Measurements from ENCODE around the gene RNF169. TPM values are rescaled to one million over a fixed set of nuclear protein-coding genes. Genes with fewer than 3 reads are reported as not detected.

The RNF169 gene
- 9.2 TPM for polyA plus RNA-seq (2013, experiment 1 of 2)
- 9.3 TPM for polyA plus RNA-seq (2013, experiment 2 of 2)

DNA sequence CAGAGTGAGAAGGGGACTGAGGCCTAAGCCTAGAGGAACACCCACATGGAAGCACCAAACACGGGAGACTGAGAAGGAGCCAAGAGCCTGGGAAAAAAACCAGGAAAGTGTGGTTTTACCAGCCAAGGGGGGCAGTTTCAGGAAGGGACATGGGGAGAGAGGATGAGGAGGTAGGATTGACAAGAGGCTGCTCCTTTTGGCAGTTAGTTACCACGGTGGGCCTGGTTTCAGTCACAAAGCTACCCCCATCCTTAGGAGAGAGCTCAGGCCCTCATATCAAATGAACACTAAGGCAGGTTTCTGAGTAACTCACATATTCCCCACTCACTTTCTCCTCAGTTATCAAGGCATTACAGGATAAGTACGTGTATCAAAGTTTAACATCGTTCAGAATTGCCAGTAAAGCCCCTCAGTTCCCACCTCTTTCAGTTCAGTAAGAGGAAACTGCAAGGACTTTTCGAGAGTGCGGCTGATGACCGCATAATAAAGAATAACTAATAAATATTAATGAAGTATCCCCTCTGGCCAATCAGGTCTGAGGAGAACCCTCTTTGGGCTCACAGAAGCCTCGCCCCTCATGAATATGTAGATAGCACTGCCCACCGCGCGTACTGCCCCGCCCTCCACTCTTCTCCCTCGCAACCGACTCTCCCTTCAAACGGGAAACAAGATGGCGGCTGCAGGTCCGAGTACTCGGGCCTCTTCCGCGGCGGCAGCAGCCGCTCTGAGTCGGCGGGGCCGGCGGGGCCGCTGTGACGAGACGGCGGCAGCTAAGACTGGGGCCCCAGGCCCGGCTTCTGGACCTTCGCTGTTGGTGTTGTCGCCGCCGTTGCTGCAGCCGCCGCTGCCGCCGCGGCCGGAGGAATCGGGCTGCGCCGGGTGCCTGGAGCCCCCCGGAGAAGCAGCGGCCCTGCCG lies at the start of gene RNF169:
Gene RNF169 (plus strand): TSS at position 639 of the 916 bp plus-strand sequence. CDS start 32 bp downstream, at position 671.
- Histone ChIP-seq H3K4me3 (ENCODE audit: extremely low read depth, insufficient read depth, low read length, poor library complexity, severe bottlenecking) (peak within 1 kb of the TSS; percentile 76), H3K27ac (ENCODE audit: low read depth, low read length, severe bottlenecking) (peak within 1 kb of the TSS; percentile 88), H3K9me3 (ENCODE audit: control insufficient read depth, low read length) (no peaks in the 10 kb centered on the region), H3K4me1 (ENCODE audit: control insufficient read depth, insufficient read depth, low read length, poor library complexity, severe bottlenecking) (peaks cover 6% of the 10 kb centered on the region), H3K36me3 (ENCODE audit: control insufficient read depth, insufficient read depth, low read length) (no peaks in the 10 kb centered on the region)
- 2 to 3% methylated on average over 25 to 37 of the region's 47 CpGs for WGBS, 2 experiments (ENCODE audit: insufficient coverage in 2 of 2)

DNA sequence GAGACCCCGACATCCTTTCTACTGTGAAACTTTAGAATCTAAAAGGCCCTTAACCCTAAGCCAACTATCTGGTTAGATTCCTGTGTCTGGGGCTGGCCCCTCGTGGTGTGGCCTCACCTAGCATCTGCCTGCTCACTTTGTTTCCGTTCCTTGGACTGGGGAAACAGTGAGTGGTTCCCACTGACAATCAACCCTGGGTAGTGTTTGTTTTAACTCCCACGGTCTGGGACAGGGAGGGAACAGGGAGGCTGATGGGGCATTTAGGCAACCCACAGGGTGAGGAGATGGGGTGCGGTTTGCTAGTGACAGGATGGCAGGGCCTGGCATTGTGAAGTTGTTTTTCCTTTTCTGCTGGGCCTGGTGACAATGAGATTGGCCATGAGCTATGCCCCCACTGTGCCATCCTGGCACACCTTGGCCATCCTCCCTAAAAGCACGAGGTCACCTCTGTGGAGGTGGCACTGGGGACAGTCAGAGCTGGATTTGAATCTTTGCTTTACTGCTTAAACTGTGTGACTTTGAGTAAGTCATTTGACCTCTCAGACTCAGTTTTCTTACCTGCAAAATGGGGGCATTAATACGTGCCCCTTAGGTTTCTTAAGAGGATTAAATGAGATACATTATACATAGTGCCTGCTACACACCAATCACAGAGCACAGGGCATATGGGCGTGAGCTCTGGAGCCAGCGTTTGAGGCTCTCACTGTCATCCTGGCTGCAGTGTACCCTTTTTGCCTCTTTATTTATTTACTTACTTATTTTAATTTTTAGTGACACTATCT lies 48.8 kb upstream of the RNF169 start:
- Histone ChIP-seq H3K4me3 (ENCODE audit: extremely low read depth, insufficient read depth, low read length, poor library complexity, severe bottlenecking) (no peak overlapping the region), H3K36me3 (ENCODE audit: control insufficient read depth, insufficient read depth, low read length) (no peaks in the 10 kb centered on the region), H3K4me1 (ENCODE audit: control insufficient read depth, insufficient read depth, low read length, poor library complexity, severe bottlenecking) (peaks cover 3% of the 10 kb centered on the region), H3K9me3 (ENCODE audit: control insufficient read depth, low read length) (no peaks in the 10 kb centered on the region), H3K27ac (ENCODE audit: low read depth, low read length, severe bottlenecking) (no peak overlapping the region)
- WGBS, 2 experiments (ENCODE audit: insufficient coverage in 2 of 2) = 67 to 82% methylated on average over 5 of the region's 9 CpGs

DNA sequence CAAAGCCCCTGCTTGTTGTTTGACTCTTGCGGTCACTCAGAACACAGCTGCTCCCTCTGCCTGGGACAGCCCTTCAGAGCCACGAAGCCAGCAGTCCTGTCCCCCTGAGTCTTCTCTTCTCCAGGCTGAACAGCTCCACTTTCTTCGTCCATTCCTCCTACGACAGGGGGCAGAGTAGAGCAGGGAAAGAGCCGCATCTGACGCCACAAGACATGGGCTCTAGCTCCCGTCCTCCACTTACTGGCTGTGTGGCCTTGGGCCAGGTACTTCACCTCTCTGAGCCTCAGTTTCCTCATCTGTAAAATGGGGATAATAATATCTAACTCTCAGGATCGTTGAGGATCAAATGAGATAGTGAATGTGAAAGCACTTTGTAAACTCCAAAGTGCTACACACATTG lies 47.3 kb upstream of the RNF169 start:
- WGBS, 2 experiments (ENCODE audit: insufficient coverage in 2 of 2) = 74 to 75% methylated on average over 2 to 7 of the region's 8 CpGs
- Histone ChIP-seq H3K36me3 (ENCODE audit: control insufficient read depth, insufficient read depth, low read length) (no peaks in the 10 kb centered on the region), H3K4me3 (ENCODE audit: extremely low read depth, insufficient read depth, low read length, poor library complexity, severe bottlenecking) (no peak overlapping the region), H3K9me3 (ENCODE audit: control insufficient read depth, low read length) (no peaks in the 10 kb centered on the region), H3K27ac (ENCODE audit: low read depth, low read length, severe bottlenecking) (no peak overlapping the region), H3K4me1 (ENCODE audit: control insufficient read depth, insufficient read depth, low read length, poor library complexity, severe bottlenecking) (peaks cover 3% of the 10 kb centered on the region)

- H3K4me1 ChIP-seq (ENCODE audit: control insufficient read depth, insufficient read depth, low read length, poor library complexity, severe bottlenecking) = no peaks in the 10 kb centered on the region
- no peak overlapping the region for H3K4me3 ChIP-seq (ENCODE audit: extremely low read depth, insufficient read depth, low read length, poor library complexity, severe bottlenecking)
- H3K27ac ChIP-seq (ENCODE audit: low read depth, low read length, severe bottlenecking) = no peak overlapping the region
- WGBS, 2 experiments (ENCODE audit: insufficient coverage in 2 of 2) = 59 to 71% methylated on average over 13 of the region's 15 CpGs
- H3K36me3 ChIP-seq (ENCODE audit: control insufficient read depth, insufficient read depth, low read length) = no peaks in the 10 kb centered on the region
- H3K9me3 ChIP-seq (ENCODE audit: control insufficient read depth, low read length) = no peaks in the 10 kb centered on the region
Observed at GRCh38 chr11:74702383-74703007, 46.2 kb upstream of the RNF169 start.

DNA sequence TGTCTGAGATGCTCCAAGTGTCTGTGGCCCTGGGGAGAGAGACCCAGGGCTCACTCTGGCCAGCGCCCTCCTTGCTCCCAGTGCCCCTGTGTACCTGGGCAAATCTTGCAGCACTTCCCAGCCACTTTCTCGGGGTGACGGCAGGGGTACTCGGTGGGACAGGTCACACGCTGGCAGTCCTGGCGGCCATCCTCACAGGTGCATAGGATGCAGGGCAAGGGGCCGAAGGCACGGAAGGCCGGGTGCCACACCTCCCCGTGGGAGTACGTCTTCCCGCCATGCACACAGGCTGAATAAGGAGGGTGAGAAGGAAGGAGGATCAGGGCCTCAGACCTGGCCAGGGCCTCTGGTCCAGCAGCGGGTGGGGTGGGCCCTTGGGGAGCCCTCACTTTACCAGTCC lies 45.4 kb upstream of the RNF169 start:
- no peaks in the 10 kb centered on the region for H3K36me3 ChIP-seq (ENCODE audit: control insufficient read depth, insufficient read depth, low read length)
- H3K4me1 ChIP-seq (ENCODE audit: control insufficient read depth, insufficient read depth, low read length, poor library complexity, severe bottlenecking) = no peaks in the 10 kb centered on the region
- H3K27ac ChIP-seq (ENCODE audit: low read depth, low read length, severe bottlenecking) = no peak overlapping the region
- H3K9me3 ChIP-seq (ENCODE audit: control insufficient read depth, low read length) = no peaks in the 10 kb centered on the region
- no peak overlapping the region for H3K4me3 ChIP-seq (ENCODE audit: extremely low read depth, insufficient read depth, low read length, poor library complexity, severe bottlenecking)
- WGBS, 2 experiments (ENCODE audit: insufficient coverage in 2 of 2) = 91 to 93% methylated on average over 7 to 12 of the region's 13 CpGs

DNA sequence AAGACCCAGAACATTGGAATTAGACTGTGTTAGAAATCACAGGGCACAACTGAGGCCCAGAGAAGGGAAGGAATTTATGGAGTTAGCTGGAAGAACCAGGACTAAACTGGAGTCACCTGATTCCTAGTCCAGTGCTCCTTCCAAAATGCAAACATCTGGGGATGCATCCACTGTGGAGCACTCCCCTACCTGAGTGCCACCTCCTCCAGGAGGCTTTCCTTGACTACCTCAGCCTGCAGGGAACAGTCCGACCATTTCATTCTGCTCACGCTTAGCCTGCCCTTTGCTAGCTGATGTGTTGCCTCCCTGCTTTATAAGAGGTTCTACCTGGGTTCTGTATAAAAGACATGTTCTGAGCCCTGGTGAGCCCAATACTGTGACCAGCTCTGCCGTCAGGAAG lies 41.5 kb upstream of the RNF169 start:
- Histone ChIP-seq H3K4me1 (ENCODE audit: control insufficient read depth, insufficient read depth, low read length, poor library complexity, severe bottlenecking) (peaks cover 12% of the 10 kb centered on the region), H3K4me3 (ENCODE audit: extremely low read depth, insufficient read depth, low read length, poor library complexity, severe bottlenecking) (no peak overlapping the region), H3K9me3 (ENCODE audit: control insufficient read depth, low read length) (no peaks in the 10 kb centered on the region), H3K36me3 (ENCODE audit: control insufficient read depth, insufficient read depth, low read length) (no peaks in the 10 kb centered on the region), H3K27ac (ENCODE audit: low read depth, low read length, severe bottlenecking) (no peak overlapping the region)
- WGBS, 2 experiments (ENCODE audit: insufficient coverage in 2 of 2) = 92 to 94% methylated on average over 3 of the region's 3 CpGs

DNA sequence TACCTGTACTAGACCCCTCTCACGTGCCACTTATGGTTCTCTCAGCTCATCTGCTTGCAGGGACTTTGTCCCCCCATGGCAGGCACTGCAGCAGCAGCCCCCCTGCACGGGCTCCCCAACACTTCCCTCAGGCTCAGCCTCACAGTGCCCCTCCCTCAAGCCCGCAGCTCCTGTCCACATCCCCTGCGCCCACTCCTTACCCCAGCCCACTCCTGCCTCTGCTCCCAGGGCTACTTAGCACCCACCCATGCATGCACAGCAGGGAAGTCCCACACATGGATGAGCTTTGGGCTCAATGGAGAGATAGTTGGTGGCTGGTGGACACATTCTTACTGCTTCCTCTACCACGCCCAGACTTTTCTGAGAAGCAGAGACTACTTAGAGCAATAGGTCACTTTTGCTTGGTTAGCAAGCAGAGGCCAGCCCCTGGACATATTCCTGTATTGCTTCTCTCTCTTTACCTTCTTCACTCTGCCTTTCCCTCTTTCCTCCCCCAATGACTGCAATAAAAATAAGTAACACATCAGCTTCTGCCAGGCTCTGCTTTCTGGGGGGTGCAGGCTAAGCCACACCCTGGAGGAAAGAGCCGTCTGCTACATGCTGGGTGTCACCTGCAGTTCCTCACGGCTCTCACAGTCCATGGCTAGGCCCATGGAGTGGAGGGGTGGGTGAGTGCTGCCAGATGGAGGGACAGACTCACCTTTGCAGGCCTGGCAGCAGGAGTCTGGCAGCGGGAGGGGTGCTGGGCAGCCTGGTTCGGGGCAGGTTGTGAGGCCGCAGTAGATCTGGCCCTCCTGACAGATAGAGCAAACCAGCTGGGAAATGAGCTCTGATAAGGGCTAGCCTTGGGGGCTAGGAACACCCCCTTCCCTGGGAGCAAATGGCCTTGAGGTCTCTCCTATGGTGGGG lies 40.8 kb upstream of the RNF169 start:
- no peak overlapping the region for H3K4me3 ChIP-seq (ENCODE audit: extremely low read depth, insufficient read depth, low read length, poor library complexity, severe bottlenecking)
- H3K4me1 ChIP-seq (ENCODE audit: control insufficient read depth, insufficient read depth, low read length, poor library complexity, severe bottlenecking) = peaks cover 12% of the 10 kb centered on the region
- H3K9me3 ChIP-seq (ENCODE audit: control insufficient read depth, low read length) = no peaks in the 10 kb centered on the region
- WGBS, 2 experiments (ENCODE audit: insufficient coverage in 2 of 2) = 76 to 86% methylated on average over 6 to 10 of the region's 10 CpGs
- no peak overlapping the region for H3K27ac ChIP-seq (ENCODE audit: low read depth, low read length, severe bottlenecking)
- H3K36me3 ChIP-seq (ENCODE audit: control insufficient read depth, insufficient read depth, low read length) = no peaks in the 10 kb centered on the region

DNA sequence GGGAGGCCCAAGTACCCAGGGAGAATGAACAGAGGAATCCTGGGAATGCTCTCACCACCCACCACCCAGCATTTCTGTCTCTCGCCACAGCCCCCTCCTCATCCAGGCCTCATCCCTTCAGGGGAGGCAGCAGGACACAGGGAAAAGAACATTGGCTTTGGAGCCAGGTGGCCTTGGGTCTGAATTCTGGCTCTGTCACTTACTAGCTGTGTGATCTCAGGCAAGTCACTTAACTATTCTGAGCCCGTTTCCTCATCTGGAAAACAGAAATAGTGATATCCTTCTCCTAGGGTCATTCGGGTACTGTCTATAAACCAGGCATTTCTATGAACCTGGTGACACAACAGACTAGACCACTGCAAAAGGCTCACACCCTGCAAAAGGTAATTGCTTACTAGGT lies 39.5 kb upstream of the RNF169 start:
- Histone ChIP-seq H3K4me1 (ENCODE audit: control insufficient read depth, insufficient read depth, low read length, poor library complexity, severe bottlenecking) (peaks cover 12% of the 10 kb centered on the region), H3K36me3 (ENCODE audit: control insufficient read depth, insufficient read depth, low read length) (no peaks in the 10 kb centered on the region), H3K27ac (ENCODE audit: low read depth, low read length, severe bottlenecking) (no peak overlapping the region), H3K4me3 (ENCODE audit: extremely low read depth, insufficient read depth, low read length, poor library complexity, severe bottlenecking) (no peak overlapping the region), H3K9me3 (ENCODE audit: control insufficient read depth, low read length) (no peaks in the 10 kb centered on the region)
- 92 to 100% methylated on average over 1 to 2 of the region's 3 CpGs for WGBS, 2 experiments (ENCODE audit: insufficient coverage in 2 of 2)

- Histone ChIP-seq H3K27ac (ENCODE audit: low read depth, low read length, severe bottlenecking) (peak overlapping the region; percentile 68), H3K4me3 (ENCODE audit: extremely low read depth, insufficient read depth, low read length, poor library complexity, severe bottlenecking) (no peak overlapping the region), H3K4me1 (ENCODE audit: control insufficient read depth, insufficient read depth, low read length, poor library complexity, severe bottlenecking) (peaks cover 12% of the 10 kb centered on the region), H3K36me3 (ENCODE audit: control insufficient read depth, insufficient read depth, low read length) (no peaks in the 10 kb centered on the region), H3K9me3 (ENCODE audit: control insufficient read depth, low read length) (no peaks in the 10 kb centered on the region)
- 74 to 88% methylated on average over 4 to 7 of the region's 8 CpGs for WGBS, 2 experiments (ENCODE audit: insufficient coverage in 2 of 2)
Observed at GRCh38 chr11:74710281-74710938, 38.2 kb upstream of the RNF169 start.
